HG02759 (cell line): ENCODE measurements around the gene PTPN2.
"Not testable (repeated sequence)": the region's sequence is repeated elsewhere in the genome, so short reads cannot be mapped to it uniquely, and the experiment has no call there.

Source experiments
- ATAC-seq: cut with Tn5 transposase; IDR thresholded peaks from one replicate; pipeline ENCODE4 v1.9.1; 2021; ENCODE audit warnings: mild to moderate bottlenecking, moderate library complexity; ENCODE audit not compliant: unreplicated experiment

PTPN2 gene

DNA sequence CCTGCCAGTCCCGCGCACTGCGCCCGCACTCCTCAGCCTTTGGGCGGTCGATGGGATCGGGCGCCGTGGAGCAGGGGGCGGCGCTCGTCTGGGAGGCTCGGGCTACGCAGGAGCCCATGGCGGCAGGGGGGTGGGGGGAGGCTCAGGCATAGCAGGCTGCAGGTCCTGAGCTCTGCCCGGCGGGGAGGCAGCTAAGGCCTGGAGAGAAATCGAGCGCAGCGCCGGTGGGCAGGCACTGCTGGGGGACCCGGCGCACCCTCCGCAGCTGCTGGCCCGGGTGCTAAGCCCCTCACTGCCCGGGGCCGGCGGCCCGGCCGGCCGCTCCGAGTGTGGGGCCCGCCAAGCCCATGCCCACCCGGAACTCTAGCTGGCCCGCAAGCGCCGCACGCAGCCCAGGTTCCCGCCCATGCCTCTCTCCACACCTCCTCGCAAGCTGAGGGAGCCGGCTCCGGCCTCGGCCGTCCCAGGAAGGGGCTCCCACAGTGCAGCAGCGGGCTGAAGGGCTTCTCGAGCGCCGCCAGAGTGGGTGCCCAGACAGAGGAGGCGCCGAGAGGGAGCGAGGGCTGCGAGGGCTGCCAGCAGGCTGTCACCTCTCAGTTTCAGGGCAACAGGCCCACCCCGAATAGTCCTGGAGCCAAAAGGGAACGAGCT, 107.1 kb downstream of the PTPN2 start:
- no peak for ATAC-seq

DNA sequence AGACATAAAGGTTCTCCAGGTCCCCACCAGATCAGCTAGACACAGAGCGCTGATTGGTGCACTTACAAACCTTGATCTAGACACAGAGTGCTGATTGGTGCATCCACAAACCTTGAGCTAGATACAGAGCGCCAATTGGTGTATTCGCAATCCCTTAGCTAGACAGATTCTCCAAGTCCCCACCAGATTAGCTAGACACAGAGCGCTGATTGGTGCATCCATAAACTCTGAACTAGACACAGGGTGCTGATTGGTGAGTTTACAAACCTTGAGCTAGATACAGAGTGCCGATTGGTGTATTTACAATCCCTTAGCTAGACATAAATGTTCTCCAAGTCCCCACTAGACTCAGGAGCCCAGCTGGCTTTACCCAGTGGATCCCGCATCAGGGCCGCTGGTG, 107.6 kb downstream of the PTPN2 start:
- ATAC-seq, result not testable (repeated sequence)

DNA sequence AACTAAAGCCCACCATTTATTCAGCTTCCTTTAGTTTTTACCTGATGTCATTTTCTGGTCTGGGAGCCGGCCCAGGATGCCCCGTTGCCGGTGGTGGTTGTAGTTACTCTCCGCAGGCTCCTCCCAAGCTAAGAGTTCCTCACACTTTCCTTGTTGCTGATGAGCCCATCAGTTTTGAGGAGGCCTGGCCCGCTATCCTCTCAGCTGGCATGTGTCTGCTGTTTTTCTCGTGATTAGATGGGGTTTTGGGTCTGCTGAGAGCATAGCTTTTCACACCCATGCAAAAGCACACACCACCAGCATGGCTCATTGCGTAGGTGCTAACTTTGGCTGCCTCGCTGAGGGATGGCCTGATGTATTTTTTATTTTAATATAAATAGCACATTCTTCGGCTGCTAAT, 109.1 kb downstream of the PTPN2 start:
- no peak for ATAC-seq

DNA sequence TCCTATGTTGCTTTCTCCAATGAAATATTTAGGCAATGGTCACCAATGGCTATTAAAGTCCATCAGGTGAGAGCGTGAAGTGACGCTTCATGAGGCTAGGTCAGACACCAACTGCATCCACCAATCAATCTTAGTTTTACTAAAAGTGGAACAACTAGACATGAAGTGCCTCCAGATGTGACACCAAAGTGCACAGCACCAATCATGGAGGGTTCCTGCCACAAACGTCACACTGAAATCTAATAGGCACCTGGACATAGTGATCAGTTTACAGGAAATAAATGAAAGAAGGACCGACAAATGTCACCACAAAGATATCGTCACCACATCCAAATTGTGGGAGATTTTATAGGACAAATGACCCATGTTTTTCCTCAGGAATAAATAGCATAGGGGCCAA, 110.7 kb downstream of the PTPN2 start:
- ATAC-seq, result no peak

DNA sequence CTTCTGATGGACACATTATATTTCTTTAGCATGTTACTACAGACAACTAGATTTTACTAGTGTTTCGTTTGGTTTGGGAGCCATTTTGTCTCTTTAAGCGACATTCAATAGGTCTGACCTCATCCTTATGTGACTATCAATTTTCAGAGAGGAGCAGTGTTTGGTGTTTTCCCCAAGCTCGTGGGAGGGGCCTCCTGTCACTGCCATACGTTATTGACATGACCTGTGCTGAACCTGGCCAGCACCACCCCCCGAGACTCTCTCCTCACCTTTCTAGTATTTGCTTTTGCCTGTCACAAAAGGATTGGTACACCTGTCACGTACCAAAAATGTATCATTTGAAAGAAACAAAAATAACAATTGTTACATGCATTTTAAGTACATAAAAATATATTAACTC, 111.9 kb downstream of the PTPN2 start:
- ATAC-seq, result no peak

DNA sequence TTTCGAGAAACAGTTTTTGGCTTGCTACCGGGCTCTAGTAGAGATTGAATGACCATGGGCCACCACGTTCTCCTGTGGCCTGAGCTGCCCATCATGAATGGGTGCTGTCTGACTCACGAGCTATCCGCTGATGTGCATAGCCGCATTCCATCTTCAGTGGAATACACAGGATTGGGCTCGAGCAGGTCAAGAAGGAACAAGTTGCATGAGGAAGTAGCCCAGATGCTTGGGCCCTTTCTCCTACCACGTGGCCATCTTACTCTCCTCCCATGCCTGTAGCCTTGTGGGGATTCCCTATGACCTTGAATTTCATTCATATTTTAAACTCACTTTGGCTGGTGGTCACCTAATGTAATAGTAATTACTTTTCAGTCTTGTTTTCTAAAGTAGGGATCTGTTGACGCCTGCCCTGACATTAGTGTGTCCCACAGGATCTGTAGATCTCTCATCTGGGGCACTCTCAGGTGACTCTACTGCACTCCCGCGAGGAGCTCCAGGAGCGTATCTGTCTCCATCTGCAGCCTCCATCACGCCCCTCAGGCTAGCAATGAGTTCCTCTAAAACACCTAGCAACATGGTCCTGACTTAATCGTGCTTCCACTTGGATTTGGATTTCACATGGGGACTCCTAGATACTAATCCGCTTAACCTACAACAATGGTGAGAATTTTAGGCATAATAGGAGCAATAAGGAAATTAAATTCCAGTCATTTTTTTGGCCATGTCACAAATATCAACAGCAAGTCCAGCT, 113.4 kb downstream of the PTPN2 start:
- ATAC-seq, result no peak

DNA sequence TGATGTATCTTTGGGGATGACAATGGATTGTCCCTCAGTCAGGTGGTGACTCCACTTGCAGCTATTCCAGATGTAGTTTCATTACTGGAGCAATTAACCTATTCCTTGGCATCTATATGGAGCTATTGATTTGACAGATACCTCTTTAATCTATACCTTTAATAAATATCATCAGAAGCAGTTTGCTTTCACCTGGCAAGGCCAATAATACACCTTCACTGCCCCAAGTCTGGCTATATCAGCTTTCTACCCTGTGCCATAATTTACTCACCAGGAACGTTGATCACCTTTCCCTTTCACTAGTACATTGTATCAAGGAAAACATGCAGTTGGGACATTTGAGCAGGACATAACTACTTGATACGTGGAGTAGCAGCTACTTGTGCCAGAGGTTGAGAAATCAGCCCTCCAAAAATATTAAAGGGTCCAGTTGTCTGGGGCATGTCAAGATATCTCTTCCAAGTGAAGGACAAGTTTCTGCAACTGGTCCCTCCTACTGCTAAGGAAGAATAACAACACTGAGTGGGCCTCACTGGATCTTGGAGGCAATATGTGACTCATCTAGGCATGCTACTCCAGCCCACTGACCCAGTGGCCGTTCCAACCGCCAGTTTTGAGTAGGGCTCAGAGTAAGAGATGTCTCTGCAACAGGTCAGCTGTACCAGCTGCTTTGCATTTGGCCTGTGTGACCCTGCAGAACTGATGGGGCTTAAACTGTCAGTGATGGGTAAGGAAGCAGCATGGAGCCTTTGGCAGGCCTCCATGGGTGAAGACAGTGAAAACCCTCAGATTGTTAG, 114.2 kb downstream of the PTPN2 start:
- ATAC-seq, result no peak

DNA sequence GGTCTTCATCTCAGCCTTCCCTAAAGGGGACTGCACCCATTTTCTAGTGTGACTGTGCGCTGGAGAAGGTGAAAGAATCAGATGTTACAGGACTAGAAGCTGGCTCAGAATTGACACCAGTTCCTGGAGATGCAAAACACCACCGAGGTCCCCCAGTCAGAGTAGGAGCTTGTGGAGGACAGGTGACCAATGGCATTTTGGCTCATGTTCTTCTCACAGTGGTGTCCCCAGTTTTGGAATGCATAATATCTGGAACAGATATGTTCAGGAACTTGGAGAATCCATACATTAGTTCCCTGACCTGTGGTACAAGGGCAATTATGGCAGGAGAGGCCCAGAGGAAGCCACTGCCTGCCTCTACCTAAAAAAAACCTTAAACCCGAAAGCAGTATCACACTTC, 114.9 kb downstream of the PTPN2 start:
- ATAC-seq, result no peak

DNA sequence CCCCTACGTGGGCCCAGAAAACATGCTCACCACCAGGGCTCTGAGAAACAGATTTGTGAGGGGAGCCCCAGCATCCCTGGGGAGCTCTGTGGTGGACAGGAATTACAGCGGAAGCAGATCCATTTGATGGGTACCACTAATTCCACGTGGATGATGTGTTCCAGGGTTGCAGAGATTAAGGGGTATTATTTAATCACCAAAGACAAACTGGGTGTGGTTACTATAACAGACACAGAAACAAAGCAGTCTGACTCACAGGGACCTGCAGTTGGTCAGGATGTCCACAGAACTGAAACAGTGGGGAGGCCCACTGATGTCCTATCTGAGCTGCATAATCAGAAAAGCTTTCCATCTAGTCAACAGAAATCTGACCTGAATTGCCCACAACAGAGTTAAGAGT, 115.4 kb downstream of the PTPN2 start:
- no peak for ATAC-seq

DNA sequence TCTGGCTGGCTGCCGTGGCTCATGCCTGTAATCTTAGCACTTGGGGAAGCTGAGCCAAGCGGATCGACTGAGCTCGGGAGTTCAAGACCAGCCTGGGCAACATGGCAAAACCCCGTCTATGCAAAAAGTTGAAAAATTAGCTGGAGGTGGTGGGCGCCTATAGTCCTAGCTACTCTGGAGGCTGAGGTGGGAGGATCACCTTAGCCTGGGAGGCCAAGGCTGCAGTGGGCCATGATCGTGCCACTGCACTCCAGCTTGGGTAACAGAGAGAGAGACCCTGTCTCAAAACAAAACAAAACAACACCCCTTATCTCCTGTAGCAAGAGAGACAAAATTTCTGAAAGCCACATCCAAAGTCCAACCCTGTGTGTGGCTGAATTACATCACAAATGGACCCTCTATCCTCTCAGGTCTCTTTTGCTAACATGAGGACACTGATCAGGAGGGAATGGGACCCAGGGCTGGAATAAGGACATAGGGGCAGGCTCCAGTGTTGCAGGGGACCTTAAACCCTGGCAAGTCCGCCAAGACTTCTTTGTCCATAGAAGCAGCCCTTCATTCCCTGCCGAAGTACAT, 116.4 kb downstream of the PTPN2 start:
- ATAC-seq, result no peak

DNA sequence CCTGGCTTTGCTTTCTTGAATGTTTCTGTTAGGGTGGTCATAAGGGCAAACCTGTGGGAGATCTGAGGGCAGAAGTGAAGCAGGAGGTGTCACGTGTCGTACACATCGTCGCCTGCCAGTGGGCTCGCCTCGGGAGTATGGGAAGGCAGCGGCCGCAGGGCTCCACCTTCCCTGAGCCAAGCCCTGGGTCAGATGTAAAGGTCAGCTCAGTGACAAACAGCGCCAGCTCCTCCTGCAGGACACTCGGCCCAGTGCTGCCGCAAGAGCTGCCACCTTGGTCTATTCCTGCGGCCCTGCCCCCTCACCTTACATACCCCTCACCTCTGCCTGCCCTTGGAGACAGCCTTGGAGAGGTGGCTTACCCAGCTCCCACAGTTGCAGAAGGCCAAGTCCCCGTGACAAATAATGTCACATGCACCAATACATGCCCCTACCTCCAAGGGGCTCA, 117.0 kb downstream of the PTPN2 start:
- ATAC-seq, result no peak

DNA sequence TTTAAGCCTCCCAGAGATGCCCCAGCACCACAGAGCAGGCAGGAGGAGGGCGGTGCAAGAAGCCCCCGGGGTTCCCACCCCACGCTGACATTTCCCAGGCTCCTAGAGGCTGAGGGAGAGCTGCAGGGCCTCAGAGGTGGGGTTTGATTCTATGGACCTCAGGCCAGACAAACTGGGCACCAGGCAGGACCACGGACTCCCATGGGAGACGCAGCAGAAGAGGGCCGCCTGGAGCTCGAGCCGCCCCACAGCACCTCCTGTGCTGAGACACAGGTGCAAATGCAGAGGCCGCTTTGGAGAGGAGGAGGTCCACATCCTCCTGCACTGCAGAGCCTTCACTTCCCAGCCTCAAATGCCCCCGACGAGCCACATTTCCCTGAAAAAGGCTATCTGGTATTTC, 118.5 kb downstream of the PTPN2 start:
- ATAC-seq, result no peak

DNA sequence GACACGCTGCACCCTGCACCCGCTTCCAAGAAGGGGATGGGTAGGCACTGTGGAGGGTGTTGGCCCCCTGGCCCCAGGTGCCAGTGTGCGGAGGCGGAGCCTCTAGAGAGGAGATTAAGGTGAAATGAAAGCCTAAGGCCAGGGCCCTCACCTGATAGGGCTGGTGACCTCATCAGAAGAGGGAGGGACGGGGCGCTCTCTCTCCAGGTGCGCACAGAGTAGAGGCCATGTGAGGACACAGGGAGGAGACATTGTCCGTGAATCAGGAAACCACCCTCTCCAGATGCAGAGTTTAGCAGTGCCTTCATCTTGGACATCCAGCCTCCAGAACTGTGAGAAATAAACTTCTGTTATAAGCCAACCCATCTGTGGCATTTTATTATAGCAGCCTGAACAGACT, 118.9 kb downstream of the PTPN2 start:
- no peak for ATAC-seq

DNA sequence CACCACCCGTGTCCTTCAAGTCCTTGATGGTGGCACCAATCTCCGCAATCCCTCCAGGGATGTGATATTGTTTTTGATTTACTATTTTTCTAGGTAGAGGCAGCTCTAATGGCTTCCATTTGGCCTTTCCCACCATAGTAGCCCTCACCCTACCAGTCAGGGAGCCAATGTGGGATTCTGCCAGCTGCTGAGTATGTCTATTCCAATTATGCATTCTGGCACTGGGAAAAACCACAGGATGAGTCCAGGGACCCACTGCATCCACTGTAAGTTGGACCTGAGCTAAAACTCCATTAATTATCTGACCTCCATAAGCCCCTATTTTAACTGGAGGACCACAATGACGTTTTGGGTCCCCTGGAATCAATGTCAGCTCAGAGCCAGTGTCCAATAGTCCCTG, 125.5 kb downstream of the PTPN2 start:
- ATAC-seq, result not testable (repeated sequence)

DNA sequence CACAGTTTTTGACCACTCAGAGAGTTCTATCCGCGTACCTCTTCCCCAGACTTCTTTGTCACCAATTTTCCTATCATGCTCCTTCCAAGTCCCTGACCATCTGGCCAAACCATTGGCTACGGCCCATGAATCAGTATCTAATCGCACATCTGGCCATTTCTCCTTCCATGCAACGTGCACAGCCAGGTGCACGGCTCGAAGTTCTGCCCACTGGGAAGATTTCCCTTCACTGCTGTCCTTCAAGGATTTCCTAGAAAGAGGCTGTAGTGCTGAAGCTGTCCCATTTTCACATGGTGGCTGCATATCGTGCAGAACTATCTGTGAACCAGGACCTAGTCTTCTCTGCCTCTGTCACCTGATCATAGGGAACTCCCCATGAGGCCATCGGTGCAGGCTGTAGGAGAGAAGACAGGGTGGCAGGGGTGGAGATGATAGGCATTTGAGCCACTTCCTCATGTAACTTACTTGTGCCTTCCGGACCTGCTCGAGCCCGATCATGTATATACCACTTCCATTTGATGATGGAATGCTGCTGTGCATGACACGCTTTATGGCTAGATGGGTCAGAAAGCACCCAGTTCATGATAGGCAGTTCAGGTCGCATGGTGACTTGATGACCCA, 127.3 kb downstream of the PTPN2 start:
- not testable (repeated sequence) for ATAC-seq

DNA sequence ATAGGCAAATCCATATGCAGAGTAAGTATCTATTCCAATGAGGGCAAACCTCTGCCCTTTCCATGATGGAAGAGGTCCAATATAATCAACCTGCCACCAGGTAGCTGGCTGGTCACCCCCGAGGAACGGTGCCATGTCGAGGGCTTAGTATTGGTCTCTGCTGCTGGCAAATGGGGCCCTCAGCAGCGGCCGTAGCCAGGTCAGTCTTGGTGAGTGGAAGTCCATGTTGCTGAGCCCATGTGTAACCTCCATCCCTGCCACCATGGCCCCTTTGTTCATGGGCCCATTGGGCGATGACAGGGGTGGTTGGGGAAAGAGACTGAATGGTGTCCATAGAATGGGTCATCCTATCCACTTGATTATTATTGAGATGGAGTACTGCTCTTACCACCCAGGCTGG, 128.4 kb downstream of the PTPN2 start:
- ATAC-seq, result not testable (repeated sequence)

DNA sequence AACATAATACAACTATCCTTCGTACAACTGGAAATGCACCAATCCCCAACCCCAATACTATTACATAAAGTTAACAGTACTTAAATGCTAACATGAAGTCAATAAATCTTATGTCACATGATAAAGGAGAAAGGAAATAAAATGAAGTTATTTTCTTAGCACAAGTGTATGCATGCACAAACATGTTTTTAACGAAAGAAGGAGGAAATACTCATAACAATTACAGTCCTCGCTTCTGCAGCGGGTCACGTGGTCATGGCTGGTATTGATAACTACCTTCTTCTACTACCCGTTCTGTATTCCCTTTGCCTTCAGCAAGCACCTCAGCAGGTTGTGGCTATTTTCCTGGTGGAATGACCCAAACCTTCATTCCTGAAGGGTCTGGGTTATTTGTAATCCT, 129.5 kb downstream of the PTPN2 start:
- no peak for ATAC-seq

DNA sequence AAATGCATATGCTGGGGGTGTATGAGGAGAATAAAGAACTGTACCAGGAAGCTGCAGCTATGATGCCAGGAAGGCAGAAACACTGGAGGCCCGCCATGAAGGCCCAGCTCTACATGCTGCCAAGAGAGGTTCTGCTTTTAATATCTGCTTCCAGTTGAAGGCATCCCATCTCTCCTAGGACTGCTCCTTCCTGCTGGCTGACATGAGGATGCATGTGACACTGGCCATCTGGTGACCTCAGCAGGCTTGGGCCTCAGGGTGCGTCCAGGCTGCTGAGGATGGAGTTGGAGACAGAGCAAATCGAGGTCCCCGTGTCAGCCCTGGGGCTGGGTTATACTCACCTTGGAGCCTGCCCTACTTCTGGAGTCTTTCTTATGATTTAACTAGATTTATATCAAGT, 132.1 kb downstream of the PTPN2 start:
- no peak for ATAC-seq

DNA sequence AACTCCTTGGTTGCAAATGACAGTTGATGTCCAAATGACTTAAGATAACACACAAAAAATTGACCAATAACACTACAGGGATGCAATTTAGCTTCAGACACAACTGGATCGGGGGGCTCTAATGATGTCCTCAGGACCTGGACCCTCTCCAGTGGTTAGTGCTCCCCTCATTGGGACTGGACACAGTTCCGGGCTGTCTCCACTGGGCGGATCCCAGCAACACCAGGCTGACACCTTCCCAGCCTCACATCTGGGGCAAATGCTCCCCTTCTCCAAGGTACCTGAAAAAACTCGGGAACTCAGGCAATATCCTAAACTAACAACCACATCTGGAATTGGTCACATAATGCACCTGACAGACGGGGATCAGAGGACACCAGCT, 132.5 kb downstream of the PTPN2 start:
- no peak for ATAC-seq

DNA sequence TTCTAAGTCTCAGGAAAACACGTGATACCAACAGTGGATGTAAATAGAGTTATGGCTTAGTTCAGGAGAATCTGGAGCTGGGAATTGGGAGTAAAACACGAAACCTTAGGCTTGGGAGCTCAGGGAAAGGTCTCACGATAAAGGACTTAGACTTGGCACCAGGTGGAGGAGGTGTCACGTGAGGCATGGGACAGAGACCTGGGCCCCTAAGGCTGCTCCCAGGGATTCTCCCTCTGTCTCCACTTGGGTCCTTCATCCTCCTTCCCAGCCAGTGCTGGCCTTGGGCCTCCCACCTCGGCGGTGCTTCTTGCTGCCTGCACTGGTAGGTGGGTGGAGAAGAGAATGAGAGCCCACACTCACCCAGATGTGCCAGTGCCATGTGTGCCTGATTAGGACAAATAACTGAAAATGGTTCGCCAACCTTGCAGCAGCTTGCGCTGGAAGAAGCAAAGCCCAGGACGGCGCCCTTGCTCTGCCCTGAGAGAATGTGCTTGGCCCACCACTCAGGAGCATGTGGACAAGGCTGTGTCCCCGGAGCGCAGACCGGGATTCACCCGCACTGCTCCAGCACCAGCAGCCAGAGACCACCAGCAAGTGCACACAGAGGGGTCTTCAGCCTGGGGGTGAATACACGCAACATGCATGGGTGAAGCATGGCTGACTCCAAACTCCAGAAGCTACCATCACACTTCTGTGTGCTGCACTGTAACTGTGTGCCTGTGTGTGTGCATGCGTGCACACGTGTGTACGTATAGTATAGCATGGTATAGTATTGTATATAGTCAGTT, 133.1 kb downstream of the PTPN2 start:
- ATAC-seq, result no peak
